ENCODE results near the gene CT45A2. TPM values are rescaled to one million over a fixed set of nuclear protein-coding genes. Genes with fewer than 3 reads are reported as not detected.
"Not testable (repeated sequence)": the region's sequence is repeated elsewhere in the genome, so short reads cannot be mapped to it uniquely, and the experiment has no call there.

CT45A2 gene, protein sequence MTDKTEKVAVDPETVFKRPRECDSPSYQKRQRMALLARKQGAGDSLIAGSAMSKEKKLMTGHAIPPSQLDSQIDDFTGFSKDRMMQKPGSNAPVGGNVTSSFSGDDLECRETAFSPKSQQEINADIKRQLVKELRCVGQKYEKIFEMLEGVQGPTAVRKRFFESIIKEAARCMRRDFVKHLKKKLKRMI
- not detected for total RNA-seq

GRCh38 chrX:135819912-135820311 lies at the start of gene CT45A2:
Gene CT45A2 (minus strand): TSS chrX:135820012. CDS start chrX:135816265, 3,747 bp downstream.
- not testable (repeated sequence) for DNase-seq

- not testable (repeated sequence) for DNase-seq
These were observed 34.6 kb upstream of the CT45A2 start, which contains the start of gene CT45A8 for GRCh38 chrX:135854438-135854837. Gene CT45A8 (minus strand): TSS chrX:135854538. CDS start chrX:135850783, 3,755 bp downstream.

DNA sequence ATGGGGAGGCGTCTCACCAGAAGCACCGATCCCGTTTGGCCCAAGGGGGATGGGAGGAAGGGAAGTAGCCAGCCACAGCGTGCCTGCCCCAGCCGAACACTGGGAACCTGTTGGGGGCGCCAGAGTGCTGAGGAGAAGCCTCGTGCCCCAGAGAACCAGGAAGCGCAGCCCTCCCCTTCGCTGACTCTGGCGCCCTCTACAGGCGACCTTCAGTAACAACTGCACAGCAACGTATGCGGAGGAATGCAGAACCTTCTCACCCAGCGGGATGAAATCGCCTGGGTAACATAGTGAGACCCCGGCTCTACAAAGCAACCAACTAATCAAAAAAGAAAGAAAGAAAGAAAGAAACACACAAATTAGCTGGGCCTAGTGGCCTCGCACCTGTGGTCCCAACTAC lies 17.4 kb upstream of the CT45A2 start, which contains the start of gene CT45A7:
Gene CT45A7, minus strand, starts transcription at position 101 of the 400 bp plus-strand sequence. CDS start 3,747 bp downstream, outside the sequence.
- DNase-seq, result not testable (repeated sequence)

DNA sequence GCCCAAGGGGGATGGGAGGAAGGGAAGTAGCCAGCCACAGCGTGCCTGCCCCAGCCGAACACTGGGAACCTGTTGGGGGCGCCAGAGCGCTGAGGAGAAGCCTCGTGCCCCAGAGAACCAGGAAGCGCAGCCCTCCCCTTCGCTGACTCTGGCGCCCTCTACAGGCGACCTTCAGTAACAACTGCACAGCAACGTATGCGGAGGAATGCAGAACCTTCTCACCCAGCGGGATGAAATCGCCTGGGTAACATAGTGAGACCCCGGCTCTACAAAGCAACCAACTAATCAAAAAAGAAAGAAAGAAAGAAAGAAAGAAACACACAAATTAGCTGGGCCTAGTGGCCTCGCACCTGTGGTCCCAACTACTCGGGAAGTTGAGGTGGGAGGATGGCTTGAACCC lies 17.1 kb downstream of the CT45A2 start, which contains the start of gene CT45A6:
Gene CT45A6, minus strand, starts transcription at position 101 of the 400 bp plus-strand sequence. CDS start 3,794 bp downstream, outside the sequence.
- DNase-seq, result not testable (repeated sequence)

GRCh38 chrX:135785403-135785802 lies 34.4 kb downstream of the CT45A2 start, which contains the start of gene CT45A5:
Gene CT45A5 (minus strand): TSS chrX:135785503. CDS start chrX:135781729, 3,774 bp downstream.
- DNase-seq, result not testable (repeated sequence)

DNA sequence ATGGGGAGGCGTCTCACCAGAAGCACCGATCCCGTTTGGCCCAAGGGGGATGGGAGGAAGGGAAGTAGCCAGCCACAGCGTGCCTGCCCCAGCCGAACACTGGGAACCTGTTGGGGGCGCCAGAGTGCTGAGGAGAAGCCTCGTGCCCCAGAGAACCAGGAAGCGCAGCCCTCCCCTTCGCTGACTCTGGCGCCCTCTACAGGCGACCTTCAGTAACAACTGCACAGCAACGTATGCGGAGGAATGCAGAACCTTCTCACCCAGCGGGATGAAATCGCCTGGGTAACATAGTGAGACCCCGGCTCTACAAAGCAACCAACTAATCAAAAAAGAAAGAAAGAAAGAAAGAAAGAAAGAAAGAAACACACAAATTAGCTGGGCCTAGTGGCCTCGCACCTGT lies 51.7 kb downstream of the CT45A2 start, which contains the start of gene CT45A3:
Gene CT45A3, minus strand, starts transcription at position 101 of the 400 bp plus-strand sequence. CDS start 3,747 bp downstream, outside the sequence.
- not testable (repeated sequence) for DNase-seq

Other genes starting within 250 kb of the CT45A2 start
- not detected for gene CT45A1, start 106.4 kb downstream of the CT45A2 start, total RNA-seq
- not detected for gene CT45A3, start 51.8 kb downstream of the CT45A2 start, total RNA-seq
- gene CT45A5, start 34.5 kb downstream of the CT45A2 start, total RNA-seq, result not detected
- not detected for gene CT45A6, start 17.2 kb downstream of the CT45A2 start, total RNA-seq
- gene CT45A7, start 17.3 kb upstream of the CT45A2 start, total RNA-seq, result not detected
- not detected for gene CT45A8, start 34.5 kb upstream of the CT45A2 start, total RNA-seq
- gene CT45A9, start 51.8 kb upstream of the CT45A2 start, total RNA-seq, result not detected
- gene CT45A10, start 73.4 kb upstream of the CT45A2 start, total RNA-seq, result not detected
- gene SAGE1, start 73.7 kb upstream of the CT45A2 start, total RNA-seq, result not detected
- 16.7 TPM for gene MMGT1, start 154.0 kb upstream of the CT45A2 start, total RNA-seq
- gene SLC9A6, start 165.4 kb upstream of the CT45A2 start, total RNA-seq, result 140 TPM